ENCODE measurements around the gene PKNOX2.

DNA sequence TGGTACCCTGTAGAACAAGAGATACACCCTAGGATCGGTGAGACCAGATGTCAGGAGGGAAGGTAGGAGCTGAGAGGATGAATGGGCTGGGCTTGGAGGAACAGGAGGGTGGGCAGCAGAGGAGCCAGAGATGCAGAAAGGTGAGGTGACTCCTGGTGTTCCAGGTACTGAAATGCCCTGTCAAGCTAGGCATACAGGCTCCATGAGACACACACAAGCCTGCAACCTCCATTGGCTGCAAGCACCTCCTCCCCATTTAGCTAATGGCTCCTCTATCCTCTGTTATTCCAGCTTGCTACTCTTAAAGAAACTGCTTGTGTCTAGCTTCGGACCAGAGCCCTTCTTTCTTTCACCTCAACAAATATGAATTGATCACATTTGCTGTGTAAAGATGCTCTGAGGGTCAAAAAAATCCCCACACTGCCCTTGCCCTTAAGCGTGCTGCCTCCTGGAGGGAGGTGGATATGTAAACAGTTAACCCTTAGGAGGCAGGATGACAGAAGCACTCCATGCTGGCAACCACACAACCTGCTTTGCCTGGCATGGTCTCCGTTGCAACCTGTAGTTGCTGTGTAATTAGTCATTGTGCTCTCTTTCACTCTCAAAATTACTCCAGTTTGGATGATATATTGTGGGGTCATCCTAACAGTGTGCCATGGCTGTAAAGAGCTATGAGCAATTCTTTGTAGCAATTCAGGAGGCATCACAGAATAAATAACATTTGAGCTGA, 156.0 kb downstream of the PKNOX2 start:
- TF ChIP-seq CTCF (IDR thresholded peaks at IDR 0.05) = no peak
- no peak for TF ChIP-seq POLR2A (IDR thresholded peaks at IDR 0.05)
